Pons (tissue), 1 donor: ENCODE data around the gene CFAP97D2.
A peak's percentile ranks its signal among the peaks of the same experiment; 100 is the strongest.
"Not testable (repeated sequence)": the region's sequence is repeated elsewhere in the genome, so short reads cannot be mapped to it uniquely, and the experiment has no call there.

Experiments
- DNase-seq: peaks from one replicate; pipeline ENCODE4 v3.0.0-alpha.2; 2016; ENCODE audit warnings: low spot score

CFAP97D2 gene

GRCh38 chr13:114235697-114236096 is 56.6 kb downstream of the CFAP97D2 start:
- no peak for DNase-seq

- no peak for DNase-seq
These were observed 57.2 kb downstream of the CFAP97D2 start for GRCh38 chr13:114236227-114236626.

- no peak for DNase-seq
These were observed 58.5 kb downstream of the CFAP97D2 start for GRCh38 chr13:114237415-114238112.

GRCh38 chr13:114241918-114242317 is 62.9 kb downstream of the CFAP97D2 start:
- no peak for DNase-seq

GRCh38 chr13:114243971-114244370 is 64.9 kb downstream of the CFAP97D2 start:
- no peak for DNase-seq

DNA sequence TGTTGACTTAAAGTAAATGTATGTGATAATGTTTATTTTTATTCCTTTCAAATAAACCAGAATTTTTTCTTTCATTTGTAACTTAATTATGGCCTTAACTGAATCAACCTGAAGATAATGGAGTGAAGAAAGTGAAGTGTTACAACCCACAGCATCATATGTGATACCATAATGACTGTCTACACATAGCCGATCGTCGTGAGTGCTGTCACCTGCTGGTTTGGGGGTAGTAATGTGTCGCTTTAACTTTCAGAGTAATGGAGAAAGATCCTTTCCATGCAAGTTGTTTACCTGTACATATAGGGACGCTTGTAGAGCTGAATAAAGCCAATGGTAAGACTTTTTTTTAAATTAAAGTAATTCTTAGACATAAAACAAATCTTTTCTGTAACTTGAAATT is 65.6 kb downstream of the CFAP97D2 start:
- DNase-seq = no peak

DNA sequence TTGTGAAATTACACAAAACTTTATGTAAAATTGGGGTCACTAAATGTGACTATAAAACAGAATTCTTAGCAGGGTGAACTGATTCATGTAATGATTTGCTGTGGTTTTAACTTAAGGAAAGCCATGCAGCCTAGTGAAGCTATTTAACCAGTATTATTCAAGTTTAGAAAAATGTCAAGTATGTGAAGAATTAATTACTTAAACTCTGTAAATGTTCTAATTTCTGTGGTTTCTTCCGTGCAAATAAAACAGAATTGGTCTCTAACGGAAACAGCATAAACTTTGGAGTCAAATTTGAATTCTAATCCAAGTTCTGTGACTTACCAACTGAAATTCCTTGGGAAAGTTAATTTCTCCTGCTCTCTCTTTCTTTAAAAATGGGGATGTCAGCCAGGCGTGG is 69.0 kb downstream of the CFAP97D2 start:
- no peak for DNase-seq

DNA sequence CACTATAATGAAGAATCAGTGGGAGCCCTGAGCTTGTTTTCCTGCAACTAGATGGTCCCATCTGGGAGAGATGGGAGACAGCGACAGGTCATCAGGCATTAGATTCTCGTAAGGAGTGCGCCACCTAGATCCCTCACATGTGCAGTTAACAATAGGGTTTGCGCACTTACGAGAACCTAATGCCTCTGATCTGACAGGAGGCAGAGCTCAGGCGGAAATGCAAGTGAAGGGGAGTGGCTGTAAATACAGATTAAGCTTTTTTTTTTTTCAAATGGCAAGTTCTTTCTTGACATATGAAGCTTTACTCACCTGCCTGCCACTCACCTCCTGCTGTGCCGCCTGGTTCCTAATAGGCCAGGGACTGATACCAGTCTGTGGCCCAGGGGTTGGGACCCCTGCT is 70.0 kb downstream of the CFAP97D2 start:
- DNase-seq = no peak

DNA sequence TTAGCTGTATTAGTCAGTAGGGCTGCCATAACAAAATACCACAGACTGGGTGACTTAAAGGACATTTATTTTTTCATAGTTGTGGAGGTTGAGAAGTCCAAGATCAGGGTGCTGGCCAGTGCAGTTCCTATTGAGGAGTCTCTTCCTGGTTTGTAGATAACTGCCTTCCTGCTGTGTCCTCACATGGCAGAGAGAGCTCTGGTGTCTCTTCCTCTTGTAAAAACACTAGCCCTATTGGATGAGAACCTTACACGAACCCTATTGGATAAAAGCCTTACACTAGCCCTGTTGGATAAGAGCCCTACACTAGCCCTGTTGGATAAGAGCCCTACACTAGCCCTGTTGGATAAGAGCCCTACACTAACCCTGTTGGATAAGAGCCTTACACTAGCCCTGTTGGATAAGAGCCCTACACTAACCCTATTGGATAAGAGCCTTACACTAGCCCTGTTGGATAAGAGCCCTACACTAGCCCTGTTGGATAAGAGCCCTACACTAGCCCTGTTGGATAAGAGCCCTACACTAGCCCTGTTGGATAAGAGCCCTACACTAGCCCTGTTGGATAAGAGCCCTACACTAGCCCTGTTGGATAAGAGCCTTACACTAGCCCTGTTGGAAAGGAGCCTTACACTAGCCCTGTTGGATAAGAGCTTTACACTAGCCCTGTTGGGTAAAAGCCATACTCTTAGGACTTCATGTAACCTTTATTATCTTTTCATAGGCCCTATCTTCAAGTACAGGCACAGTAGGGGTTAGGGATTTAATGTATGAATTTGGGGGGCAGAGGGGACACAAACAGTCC is 72.8 kb downstream of the CFAP97D2 start:
- DNase-seq = not testable (repeated sequence)

GRCh38 chr13:114256547-114256946 is 77.5 kb downstream of the CFAP97D2 start:
- DNase-seq = no peak

DNA sequence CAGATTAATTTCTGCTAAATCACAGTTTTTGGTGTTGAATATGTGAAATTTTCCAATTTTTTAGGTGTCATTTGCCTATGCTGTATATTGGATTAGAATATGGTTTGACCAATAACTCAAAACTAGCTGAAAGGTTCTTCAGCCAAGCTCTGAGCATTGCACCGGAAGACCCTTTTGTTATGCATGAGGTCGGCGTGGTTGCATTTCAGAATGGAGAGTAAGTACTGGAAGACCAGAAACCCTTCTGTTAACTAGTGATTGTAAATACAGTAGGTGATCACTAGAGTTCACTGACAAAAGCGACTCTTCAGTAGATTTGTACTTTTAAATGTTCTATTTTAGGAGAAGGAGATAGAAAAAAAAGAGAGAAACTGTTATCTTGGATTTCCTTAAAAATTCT is 78.0 kb downstream of the CFAP97D2 start:
- no peak for DNase-seq

GRCh38 chr13:114258589-114258988 is 79.5 kb downstream of the CFAP97D2 start:
- DNase-seq = no peak

- no peak for DNase-seq
These were observed 80.3 kb downstream of the CFAP97D2 start for GRCh38 chr13:114259374-114259773.

- DNase-seq = peak; percentile 31
These were observed 80.9 kb downstream of the CFAP97D2 start for GRCh38 chr13:114259974-114260373.

- DNase-seq = no peak
These were observed 81.8 kb downstream of the CFAP97D2 start for GRCh38 chr13:114260814-114261213.

DNA sequence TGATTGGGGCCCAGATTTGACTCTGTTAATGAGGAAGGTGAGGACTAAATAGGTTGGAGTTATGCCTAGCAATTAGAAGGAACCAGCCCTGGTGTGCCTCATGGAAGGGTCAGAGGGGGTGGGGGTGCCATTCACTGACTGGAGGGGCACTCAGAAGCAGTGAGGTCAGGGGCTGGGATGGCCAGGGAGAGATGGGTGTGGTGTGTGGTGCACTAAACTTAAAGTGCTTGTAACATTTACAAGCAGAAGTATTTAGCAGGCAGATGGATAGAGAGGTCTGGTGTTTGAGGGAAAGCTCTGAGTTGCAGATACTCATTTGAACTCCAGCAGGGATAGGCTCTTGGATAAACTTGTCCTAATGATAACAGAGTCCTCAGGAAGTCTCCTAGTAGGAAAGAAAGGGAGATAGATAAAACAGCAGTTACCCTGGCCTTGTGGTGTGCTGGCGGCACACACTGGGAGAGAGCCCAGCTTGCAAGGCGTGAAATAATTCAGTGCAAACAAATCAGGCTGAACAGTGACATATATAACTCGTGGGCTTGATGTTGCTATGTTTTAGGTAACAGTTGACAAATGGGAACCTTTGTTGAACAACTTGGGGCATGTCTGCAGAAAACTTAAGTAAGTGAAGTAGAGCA is 82.4 kb downstream of the CFAP97D2 start:
- DNase-seq = no peak

DNA sequence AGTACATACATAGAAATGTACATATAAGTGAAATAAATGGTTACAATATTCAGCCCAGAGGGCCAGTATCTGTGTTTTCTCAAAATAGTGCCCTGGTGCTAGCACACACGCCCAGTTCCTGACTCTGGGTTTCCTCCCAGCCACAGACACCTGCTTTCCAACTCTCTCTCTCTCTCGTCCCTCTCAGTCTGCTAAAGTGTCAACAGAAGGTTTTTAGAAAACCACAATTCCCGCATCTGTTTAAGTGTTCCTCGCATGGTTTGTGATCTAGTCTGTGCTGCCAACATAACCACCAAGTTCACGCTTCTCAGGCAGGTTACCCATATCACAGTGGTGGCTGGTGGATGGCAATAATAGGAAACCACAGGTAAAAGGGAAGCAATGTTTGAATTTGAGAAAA is 84.5 kb downstream of the CFAP97D2 start:
- no peak for DNase-seq

DNA sequence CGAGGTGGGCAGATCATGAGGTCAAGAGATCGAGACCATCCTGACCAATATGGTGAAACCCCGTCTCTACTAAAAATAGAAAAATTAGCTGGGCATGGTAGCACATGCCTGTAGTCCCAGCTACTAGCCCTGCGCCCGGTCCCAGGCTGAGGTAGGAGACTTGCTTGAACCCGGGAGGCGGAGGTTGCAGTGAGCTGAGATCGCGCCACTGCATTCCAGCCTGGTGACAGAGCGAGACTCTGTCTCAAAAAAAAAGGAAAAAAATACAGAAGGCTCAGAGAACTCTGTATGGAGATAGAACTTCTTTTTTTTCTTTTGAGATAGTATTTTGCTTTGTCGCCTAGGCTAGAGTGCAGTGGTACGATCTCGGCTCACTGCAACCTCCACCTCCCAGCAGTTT is 85.3 kb downstream of the CFAP97D2 start:
- DNase-seq = not testable (repeated sequence)

DNA sequence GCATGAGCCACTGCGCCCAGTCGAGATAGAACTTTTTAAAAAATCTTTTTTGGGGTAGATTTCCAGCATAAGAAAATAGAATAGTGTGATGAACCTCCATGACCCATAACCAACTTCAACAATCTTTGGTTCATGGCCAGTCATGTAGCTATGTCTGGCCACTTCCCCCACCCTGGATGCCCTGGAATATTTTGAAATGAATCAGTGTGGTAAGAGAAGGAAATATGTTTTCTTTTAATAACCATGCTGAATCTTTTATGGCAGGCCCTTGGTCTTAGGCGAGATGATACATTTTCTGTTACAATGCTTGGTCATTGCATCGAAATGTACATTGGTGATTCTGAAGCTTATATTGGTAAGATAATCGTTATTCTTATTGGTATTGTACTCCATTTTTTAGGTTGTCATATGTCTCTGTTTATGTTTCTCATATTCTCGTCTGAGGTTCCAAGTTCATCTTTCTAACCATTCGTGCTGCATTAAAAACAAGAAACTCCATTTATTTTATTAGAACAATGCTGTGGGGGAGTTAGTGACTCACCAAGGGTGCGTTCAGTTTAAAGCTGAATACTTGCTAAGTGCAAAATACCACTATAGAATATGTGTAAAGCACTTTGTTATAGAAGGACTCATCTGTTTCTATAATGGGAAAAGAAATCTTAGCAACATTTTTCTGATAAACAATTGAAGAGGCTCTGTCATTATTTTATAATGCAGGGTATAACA is 86.0 kb downstream of the CFAP97D2 start:
- no peak for DNase-seq

GRCh38 chr13:114266241-114266640 is 87.2 kb downstream of the CFAP97D2 start:
- no peak for DNase-seq

- no peak for DNase-seq
These were observed 89.6 kb downstream of the CFAP97D2 start for GRCh38 chr13:114268344-114269280.
